HG03521 (cell line): ENCODE results near the gene ELP1.
"Not testable (repeated sequence)": the region's sequence is repeated elsewhere in the genome, so short reads cannot be mapped to it uniquely, and the experiment has no call there.

Experiments used
- ATAC-seq: cut with Tn5 transposase; IDR thresholded peaks from one replicate; pipeline ENCODE4 v1.9.1; 2021; ENCODE audit warnings: mild to moderate bottlenecking, moderate library complexity; ENCODE audit not compliant: unreplicated experiment

ELP1 gene, protein sequence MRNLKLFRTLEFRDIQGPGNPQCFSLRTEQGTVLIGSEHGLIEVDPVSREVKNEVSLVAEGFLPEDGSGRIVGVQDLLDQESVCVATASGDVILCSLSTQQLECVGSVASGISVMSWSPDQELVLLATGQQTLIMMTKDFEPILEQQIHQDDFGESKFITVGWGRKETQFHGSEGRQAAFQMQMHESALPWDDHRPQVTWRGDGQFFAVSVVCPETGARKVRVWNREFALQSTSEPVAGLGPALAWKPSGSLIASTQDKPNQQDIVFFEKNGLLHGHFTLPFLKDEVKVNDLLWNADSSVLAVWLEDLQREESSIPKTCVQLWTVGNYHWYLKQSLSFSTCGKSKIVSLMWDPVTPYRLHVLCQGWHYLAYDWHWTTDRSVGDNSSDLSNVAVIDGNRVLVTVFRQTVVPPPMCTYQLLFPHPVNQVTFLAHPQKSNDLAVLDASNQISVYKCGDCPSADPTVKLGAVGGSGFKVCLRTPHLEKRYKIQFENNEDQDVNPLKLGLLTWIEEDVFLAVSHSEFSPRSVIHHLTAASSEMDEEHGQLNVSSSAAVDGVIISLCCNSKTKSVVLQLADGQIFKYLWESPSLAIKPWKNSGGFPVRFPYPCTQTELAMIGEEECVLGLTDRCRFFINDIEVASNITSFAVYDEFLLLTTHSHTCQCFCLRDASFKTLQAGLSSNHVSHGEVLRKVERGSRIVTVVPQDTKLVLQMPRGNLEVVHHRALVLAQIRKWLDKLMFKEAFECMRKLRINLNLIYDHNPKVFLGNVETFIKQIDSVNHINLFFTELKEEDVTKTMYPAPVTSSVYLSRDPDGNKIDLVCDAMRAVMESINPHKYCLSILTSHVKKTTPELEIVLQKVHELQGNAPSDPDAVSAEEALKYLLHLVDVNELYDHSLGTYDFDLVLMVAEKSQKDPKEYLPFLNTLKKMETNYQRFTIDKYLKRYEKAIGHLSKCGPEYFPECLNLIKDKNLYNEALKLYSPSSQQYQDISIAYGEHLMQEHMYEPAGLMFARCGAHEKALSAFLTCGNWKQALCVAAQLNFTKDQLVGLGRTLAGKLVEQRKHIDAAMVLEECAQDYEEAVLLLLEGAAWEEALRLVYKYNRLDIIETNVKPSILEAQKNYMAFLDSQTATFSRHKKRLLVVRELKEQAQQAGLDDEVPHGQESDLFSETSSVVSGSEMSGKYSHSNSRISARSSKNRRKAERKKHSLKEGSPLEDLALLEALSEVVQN (N-terminal part only)

GRCh38 chr9:108933718-108934322 is at the start of gene ELP1:
Gene ELP1, minus strand, starts transcription at chr9:108934124. Its CDS starts 2,978 bp downstream, at chr9:108931146.
- ATAC-seq: peak; percentile 83

- ATAC-seq: no peak
Measured at GRCh38 chr9:108980893-108981292, 47.0 kb upstream of the ELP1 start.

GRCh38 chr9:108978205-108978604 is 44.3 kb upstream of the ELP1 start:
- ATAC-seq: no peak

- no peak for ATAC-seq
Measured at GRCh38 chr9:108973895-108974294, 40.0 kb upstream of the ELP1 start.

GRCh38 chr9:108972626-108973209 is 38.8 kb upstream of the ELP1 start:
- no peak for ATAC-seq

- no peak for ATAC-seq
Measured at GRCh38 chr9:108972186-108972585, 38.3 kb upstream of the ELP1 start.

DNA sequence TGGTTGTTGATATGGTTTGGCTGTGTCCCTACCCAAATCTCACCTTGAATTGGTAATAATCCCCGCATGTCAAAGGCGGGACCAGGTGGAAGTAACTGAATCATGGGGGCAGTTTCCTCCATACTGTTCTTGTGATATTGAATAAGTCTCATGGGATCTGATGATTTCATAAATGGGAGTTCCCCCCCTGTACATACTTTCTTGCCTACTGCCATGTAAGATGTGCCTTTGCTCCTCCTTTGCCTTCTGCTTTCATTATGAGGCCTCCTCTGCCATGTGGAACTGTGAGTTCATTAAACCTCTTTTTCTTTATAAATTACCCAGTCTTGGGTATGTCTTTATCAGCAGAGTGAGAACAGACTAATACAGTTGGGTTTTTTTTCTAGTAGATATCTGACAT is 37.5 kb upstream of the ELP1 start:
- ATAC-seq: not testable (repeated sequence)

- ATAC-seq: no peak
Measured at GRCh38 chr9:108967916-108968315, 34.0 kb upstream of the ELP1 start.

DNA sequence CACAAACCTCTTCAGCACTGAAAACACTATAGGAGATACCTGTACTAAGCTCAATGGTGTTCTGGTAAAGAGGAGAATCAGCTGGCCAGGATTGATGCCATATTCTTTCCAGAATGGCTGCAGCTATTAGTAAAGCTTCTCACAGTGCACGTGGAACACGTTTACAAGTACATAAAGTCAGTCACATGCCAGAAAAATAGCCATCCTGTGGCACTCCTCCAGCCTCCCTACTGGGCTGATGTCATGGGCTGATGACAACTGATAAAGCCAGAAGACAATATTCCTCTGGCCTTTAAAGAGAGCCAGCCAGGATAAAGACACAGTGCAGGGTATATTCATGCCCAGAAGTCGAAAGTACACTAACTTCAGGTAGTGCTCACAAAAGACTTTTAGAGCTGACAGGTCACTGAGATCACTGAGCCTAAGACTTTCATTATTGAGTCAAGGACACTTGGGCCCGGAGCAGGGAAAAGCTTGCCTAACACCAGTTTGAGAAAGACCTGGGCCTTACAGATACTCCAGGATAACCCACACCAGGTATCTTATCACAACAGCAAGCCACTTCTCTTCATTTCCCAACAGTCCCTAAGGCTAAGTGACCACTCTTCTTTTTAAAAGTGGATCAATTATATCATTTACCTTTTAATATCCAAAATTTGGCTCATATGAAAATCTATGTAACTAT is 29.7 kb upstream of the ELP1 start:
- no peak for ATAC-seq

- ATAC-seq: no peak
Measured at GRCh38 chr9:108961151-108961550, 27.2 kb upstream of the ELP1 start.

DNA sequence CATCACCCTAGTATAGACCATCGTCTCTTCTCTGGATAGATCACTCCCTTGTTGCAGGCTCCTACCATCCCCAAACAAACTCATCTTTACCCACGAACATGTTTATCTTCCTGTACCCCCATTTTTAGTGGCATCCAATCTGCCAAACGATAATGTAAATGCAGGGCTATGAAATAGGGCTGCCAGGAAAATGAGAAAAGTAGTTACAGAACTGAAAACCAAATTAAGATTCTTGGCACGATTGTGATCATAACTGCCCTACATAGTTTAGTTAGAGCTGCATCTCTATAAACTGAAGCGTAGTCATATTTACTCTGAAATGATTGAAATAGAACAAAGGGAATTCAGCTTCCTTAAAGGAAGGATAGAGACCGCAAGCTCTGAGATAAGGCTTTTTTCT is 26.4 kb upstream of the ELP1 start:
- no peak for ATAC-seq

DNA sequence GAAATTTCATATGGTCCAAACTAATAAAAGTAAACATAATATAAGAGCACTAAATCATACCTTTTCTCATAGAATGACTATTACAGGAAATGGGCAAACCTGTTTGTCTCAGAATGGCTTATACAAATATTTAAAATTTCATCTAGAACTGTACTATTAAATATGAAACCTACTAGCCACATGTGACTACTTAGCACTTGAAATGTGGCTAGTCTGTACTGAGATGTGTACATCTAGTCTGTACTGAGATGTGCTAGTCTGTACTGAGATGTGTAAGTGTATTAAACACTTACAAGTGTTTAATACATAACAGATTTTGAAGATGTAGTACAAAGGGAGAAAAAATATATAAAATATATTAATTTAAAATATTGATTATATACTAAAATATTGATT is 22.7 kb upstream of the ELP1 start:
- no peak for ATAC-seq

DNA sequence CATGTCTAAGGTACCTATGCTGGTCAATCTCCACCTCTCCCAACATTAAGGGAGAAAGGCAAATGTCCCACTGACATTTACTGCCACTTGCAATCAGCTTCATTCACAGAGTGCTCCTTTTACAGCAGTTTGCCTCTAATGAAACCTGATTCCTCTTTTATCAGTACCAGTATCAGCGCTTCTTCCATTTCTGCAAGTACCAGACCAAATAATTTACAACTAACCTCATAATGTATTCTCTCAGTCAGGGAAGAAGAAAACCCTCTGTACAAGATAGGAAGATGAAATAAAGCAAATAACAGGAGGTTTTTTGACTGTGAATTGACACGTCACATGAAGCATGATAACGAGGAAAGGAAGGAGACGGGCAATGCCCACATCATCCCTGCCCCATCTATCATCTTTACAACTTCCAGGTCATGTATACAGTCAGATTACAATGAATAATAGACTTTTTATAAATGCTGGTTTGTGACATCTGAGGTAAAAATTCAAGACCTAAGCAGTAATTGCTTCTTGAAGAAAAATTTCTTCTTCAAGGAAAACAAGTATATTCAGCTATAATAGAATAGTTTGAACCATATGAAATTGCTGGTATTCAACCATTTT is 22.2 kb upstream of the ELP1 start:
- no peak for ATAC-seq

DNA sequence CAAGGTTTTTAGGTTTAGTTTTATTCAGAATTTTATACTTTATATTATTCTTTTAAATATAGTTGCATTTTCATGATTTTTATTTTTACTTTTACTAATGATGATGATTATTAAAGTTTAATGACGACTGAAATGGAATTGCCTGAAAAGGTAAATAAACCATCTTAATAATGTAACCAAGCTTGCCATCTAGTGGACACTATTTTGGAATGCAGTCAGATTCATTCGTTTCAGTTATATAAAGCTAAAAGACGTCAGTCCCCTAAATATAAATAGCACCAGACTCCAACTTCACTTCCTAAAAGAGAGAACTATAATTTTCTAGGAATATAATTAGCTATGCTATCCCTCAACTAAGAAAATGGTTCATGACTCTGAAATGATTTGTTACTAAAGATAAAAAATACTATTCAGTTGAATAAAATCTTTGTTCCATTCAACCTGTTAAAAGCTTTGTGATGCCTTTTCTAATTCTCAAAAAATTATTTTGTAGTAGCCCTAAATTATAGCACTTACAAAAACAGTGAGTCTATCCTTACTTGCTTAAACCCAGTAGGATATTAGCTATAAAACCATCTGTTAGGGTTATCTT is 20.2 kb upstream of the ELP1 start:
- no peak for ATAC-seq

DNA sequence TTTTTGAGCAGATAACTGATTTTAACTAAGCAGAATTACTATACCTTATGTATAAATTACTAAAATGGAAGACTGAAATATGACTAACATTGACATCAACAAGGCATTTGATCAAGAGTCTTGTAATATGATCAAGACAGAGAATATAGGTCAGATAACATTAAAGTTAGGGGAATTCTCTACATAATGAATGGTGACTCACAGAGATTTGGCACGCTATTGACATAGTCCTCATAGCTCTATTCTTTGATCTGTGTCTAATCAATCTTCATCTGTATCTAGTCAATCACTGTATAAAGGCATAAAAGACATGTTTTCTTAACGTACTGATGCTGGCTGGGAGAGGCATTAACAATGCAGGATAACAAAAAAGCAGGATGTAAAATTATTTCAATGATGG is 17.7 kb upstream of the ELP1 start:
- no peak for ATAC-seq

DNA sequence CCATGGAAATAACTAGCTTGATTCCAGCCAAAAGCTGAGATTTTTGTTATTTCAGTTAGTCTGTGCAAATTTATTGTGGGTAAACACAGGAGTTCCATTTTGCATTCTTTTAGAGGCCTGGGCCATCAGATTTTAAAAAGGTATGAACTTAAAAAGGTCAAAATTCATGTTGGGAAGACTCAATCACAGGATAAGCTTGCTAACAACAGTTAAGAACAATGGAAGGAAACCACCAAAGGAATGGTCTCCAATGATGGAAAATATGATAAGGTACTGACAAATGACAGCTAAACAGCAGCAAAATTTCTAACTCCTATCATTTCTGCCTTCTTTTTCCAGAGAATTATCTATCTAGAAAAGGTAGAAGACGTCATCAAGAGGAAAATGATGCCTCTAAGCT is 16.2 kb upstream of the ELP1 start:
- no peak for ATAC-seq

DNA sequence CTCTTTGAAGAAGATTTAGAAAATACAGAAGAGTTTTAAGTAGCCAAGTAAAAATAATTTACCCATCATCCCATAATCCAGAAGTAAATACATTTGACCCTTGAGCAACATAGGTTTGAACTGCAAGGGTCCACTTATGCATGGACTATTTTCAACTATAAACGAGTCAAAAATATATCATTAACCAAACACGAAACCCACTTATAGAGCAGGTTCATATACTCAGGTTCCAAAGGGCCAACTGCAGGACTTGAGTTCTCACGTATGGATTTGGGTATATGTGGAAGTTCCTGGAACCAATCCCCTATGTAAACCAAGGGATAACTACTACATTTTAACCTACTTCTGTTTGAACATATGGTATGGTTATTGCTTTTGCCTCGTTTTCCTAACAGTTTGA is 6.1 kb upstream of the ELP1 start:
- no peak for ATAC-seq

GRCh38 chr9:108937561-108938305 is 3.8 kb upstream of the ELP1 start:
- no peak for ATAC-seq
